Adrenal gland (tissue), 5 donors: ENCODE results near the gene RGS6.

ENCODE experiments used
- CTCF ChIP-seq, 6 experiments: fragments of 450-650 bp in 4 of 6; fragments of 200-600 bp in 2 of 6; sonication (generic) in 1 of 6; IDR thresholded peaks; 1 replicate in 5 of 6; 2 replicates in 1 of 6; pipeline versions ENCODE4 v1.5.1 to v1.8.0; 2016 to 2021; ENCODE audit warnings: antibody characterized with exemption in 6 of 6, mild to moderate bottlenecking in 2 of 6, moderate library complexity in 1 of 6
- POLR2A ChIP-seq, 2 donors: fragments of 450-650 bp; IDR thresholded peaks; one replicate each; pipeline ENCODE4 v1.6.1; 2017; ENCODE audit warnings: antibody characterized with exemption in 2 of 2, mild to moderate bottlenecking in 2 of 2, moderate library complexity in 1 of 2
- donor health status: DM: no; HTN: no; CAD: no.

DNA sequence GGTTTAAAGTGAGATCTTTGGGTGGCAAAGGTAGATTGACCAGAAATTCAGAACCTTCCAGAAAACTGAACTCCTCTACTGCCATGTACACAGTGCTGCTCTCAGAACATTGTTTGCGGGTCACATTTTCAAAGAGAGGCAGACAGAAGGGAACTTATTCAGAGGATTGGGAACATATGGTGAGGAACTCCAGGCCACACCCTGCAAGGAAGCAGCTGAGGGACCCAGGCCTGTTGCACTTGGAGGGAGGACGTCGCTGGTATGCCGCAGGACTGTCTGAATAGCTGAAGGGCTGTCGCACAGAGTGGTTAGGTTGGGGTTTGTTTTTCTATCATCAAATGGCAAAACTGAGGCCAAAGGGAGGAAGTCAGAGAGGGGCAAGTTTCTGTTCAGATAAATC is 520.5 kb downstream of the RGS6 start:
- TF ChIP-seq CTCF (IDR thresholded peaks at IDR 0.05) (no peak), POLR2A (IDR thresholded peaks at IDR 0.05) (no peak)
